ENCODE measurements around the gene ZNF593OS.

Gene ZNF593OS

GRCh38 chr1:26158908-26159742 is 12.5 kb downstream of the ZNF593OS start, which contains the start of gene FAM110D:
FAM110D (plus strand) TSS chr1:26159079; CDS start chr1:26161292, 2,213 bp downstream.
- DNase-seq (ENCODE audit: low spot score) = no peak

- DNase-seq (ENCODE audit: low spot score) = no peak
These were observed 13.2 kb downstream of the ZNF593OS start for GRCh38 chr1:26158271-26158907.

GRCh38 chr1:26156285-26157038 is 15.2 kb downstream of the ZNF593OS start:
- no peak for DNase-seq (ENCODE audit: low spot score)

- no peak for DNase-seq (ENCODE audit: low spot score)
These were observed 16.0 kb downstream of the ZNF593OS start for GRCh38 chr1:26155370-26156284.

GRCh38 chr1:26154750-26155149 is 16.9 kb downstream of the ZNF593OS start:
- DNase-seq (ENCODE audit: low spot score) = no peak

- no peak for DNase-seq (ENCODE audit: low spot score)
These were observed 17.6 kb downstream of the ZNF593OS start for GRCh38 chr1:26153966-26154532.

GRCh38 chr1:26148887-26149286 is 22.7 kb downstream of the ZNF593OS start:
- DNase-seq (ENCODE audit: low spot score) = no peak

GRCh38 chr1:26145960-26146294 is 25.7 kb downstream of the ZNF593OS start:
- DNase-seq (ENCODE audit: low spot score) = no peak

GRCh38 chr1:26145041-26145959 is 26.3 kb downstream of the ZNF593OS start:
- DNase-seq (ENCODE audit: low spot score) = peak; percentile 86

GRCh38 chr1:26142159-26142558 is 29.5 kb downstream of the ZNF593OS start:
- DNase-seq (ENCODE audit: low spot score) = no peak

- no peak for DNase-seq (ENCODE audit: low spot score)
These were observed 32.6 kb downstream of the ZNF593OS start for GRCh38 chr1:26138974-26139558.

GRCh38 chr1:26134466-26134865 is 37.2 kb downstream of the ZNF593OS start:
- DNase-seq (ENCODE audit: low spot score) = no peak

GRCh38 chr1:26132834-26133167 is 38.8 kb downstream of the ZNF593OS start:
- no peak for DNase-seq (ENCODE audit: low spot score)

GRCh38 chr1:26132128-26132833 is 39.4 kb downstream of the ZNF593OS start:
- DNase-seq (ENCODE audit: low spot score) = peak; percentile 52

- no peak for DNase-seq (ENCODE audit: low spot score)
These were observed 40.9 kb downstream of the ZNF593OS start for GRCh38 chr1:26130695-26131094.

- DNase-seq (ENCODE audit: low spot score) = no peak
These were observed 41.9 kb downstream of the ZNF593OS start for GRCh38 chr1:26129778-26130177.

GRCh38 chr1:26127235-26128163 is 44.1 kb downstream of the ZNF593OS start:
- DNase-seq (ENCODE audit: low spot score) = no peak

Data from SW480 (cell line).